ENCODE results near the gene PAPPA2.

Gene PAPPA2

GRCh38 chr1:176854758-176855745, 392.1 kb downstream of the PAPPA2 start:
- no peak for DNase-seq (ENCODE audit: low read depth in 2 of 2)

GRCh38 chr1:176857632-176858031, 394.7 kb downstream of the PAPPA2 start:
- DNase-seq (ENCODE audit: low read depth in 2 of 2): no peak

- no peak for DNase-seq (ENCODE audit: low read depth in 2 of 2)
These were observed 395.5 kb downstream of the PAPPA2 start for GRCh38 chr1:176858433-176858916.

- no peak for DNase-seq (ENCODE audit: low read depth in 2 of 2)
These were observed 400.6 kb downstream of the PAPPA2 start for GRCh38 chr1:176863613-176864012.

GRCh38 chr1:176864211-176864610, 401.2 kb downstream of the PAPPA2 start:
- DNase-seq (ENCODE audit: low read depth in 2 of 2): no peak

DNA sequence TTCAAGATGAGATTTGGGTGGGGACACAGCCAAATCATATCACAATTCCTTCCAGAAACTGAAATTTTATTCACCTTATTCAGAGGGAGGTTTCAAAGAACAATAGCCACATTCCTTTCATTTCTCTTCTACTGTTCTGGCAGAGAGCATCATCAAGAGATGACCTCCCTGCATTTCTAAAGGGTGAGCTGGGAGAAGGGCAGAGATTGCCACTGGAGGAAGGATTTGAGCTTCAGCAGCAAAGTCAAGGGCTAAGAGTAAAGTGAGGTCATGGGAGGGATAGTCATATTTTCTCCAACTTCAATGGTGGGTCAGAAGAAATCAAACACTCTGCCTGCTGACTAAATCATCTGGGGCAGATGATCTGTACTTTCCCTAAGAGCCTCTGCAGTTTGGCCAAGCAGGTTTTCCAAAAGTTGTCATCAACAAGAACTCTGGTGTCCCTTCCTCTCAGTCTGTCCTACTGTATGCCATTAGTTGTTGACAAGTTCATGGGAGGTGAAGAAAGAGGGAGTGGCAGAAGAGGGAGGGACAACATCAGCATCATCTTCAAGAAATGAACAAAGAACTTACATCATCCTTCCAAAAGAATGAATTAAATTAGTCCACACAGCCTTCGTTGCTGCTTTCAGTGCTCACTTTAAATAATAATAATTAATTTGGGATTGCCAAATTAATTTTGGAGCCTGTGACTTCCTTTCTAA, 403.2 kb downstream of the PAPPA2 start:
- DNase-seq (ENCODE audit: low read depth in 2 of 2): no peak

DNA sequence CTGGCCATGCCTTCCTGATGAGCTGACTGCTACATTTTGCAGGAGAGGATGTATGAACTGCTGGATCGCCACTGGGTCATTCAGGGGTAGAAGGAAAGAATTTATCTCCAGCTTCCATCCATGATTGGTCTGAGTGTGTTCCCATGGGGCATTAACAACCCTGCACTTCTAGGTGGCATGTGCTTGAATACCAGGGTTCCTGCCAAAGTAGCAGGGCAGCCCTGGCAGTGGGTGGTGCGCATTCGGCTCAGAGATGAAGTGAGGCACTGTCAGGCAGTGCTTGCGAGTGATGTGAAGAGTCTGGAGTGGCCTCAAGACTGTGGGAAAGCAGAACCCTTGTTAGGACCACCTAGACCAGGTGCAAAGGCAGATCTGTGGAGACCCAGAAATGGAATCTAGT, 406.6 kb downstream of the PAPPA2 start:
- DNase-seq (ENCODE audit: low read depth in 2 of 2): no peak

GRCh38 chr1:176876966-176877515, 414.1 kb downstream of the PAPPA2 start:
- no peak for DNase-seq (ENCODE audit: low read depth in 2 of 2)

DNA sequence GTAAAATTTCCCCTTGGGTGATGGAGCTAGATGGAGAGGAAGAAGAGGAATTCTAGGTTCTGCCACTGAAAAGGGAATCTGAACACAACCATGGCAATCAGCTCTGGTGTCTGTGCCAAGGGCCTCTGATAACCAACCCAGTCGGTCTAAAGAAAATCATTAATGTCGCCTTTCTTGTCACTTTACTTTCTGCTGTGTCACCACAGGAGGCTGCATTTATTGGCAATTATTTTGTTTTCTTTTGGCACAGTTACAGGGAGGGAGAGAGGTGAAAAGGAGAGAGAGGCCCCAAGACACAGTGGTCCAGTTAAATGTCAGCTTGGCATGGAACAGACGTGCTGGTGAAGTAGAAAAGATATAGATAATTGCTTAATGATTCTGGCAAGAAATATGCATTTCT, 414.6 kb downstream of the PAPPA2 start:
- no peak for DNase-seq (ENCODE audit: low read depth in 2 of 2)

DNA sequence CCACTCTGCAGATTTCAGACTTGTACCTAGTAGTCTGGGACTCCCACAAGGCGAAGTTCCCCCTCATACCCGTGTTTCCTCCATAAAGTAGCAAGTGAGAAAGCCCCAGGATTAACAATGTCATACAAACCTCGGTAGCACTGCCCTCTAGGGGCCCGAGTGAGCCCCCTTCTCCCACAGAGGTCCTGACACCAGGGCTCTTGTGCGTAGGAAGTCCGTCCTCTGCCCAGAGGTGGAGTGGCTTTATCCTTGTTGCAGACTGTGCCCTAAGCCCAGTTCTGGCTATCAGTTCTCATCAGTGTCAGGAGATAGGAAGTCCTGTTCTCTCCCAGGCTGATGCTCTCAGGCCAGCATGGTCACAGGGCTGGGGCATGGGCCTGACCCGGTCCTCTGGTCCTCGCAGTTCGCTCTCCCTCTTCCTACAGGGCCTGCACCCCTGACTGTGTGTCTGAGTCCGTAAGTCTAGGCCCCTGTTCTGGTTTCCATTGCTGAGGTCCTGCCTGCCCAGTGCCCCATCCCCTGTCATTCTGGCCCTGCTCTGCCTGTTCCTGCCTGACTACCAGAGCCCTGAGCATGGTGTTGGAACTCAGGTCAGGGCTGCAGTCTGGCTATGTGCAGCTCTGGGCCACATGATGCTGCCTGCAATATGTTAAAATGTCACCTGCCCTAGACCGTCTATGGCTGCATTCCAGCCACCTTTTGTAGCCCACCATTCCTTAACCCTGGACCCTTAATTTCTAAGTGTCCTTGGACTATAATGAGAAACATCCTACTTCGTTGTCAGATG, 416.0 kb downstream of the PAPPA2 start:
- DNase-seq (ENCODE audit: low read depth in 2 of 2): no peak

GRCh38 chr1:176879784-176880620, 417.0 kb downstream of the PAPPA2 start:
- no peak for DNase-seq (ENCODE audit: low read depth in 2 of 2)

DNA sequence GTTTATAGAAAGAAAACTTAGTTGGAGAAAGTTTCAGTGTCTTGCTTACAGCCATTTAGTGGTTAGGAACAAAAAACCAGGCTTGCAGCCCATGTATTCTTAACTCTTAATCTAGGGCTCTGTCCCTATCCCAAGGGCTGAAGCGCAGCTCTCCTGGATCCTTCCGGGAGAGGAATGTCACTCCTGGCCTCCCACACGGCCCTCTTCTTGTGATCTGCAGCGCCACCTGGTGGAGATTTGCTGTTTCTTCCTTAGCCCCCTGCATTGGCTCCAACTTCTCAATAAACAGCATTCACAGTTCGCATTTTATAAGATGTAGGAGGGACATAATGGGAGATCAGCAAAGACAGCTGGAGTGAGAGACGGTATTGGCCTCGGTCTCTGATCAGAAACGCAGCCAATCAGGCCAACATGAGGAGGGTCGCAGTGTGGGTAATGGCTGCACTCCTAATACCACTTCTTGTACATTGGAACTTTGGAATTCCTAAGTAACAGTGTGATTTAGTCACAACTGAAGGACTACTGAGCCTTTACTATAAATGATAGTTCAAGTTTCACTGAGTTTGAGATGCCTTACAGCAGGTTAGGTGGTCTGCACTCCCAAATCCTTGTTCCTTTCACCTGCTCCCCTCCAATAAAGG, 418.1 kb downstream of the PAPPA2 start:
- DNase-seq (ENCODE audit: low read depth in 2 of 2): no peak

GRCh38 chr1:176884286-176884685, 421.3 kb downstream of the PAPPA2 start:
- no peak for DNase-seq (ENCODE audit: low read depth in 2 of 2)

DNA sequence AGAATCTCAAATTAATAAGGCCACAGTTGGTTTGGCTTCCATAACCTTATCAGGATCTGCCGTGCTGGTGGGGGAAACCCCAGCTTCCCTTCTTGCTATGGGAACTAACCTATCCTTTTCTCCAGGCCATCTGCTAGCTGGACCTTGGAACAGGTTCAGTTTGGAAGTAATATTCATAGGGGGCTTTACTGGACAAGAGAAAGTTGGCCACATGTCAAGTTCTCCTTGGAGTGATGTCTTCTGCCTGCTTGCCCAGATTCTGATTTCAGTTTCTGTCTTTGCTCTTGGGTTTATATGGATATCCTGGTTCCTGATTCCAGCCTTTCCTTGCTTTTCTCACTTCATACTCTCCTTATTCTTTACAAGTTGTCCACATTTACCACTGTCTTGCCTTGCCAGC, 421.9 kb downstream of the PAPPA2 start:
- DNase-seq (ENCODE audit: low read depth in 2 of 2): no peak

GRCh38 chr1:176885341-176885740, 422.4 kb downstream of the PAPPA2 start:
- DNase-seq (ENCODE audit: low read depth in 2 of 2): no peak

- no peak for DNase-seq (ENCODE audit: low read depth in 2 of 2)
These were observed 422.8 kb downstream of the PAPPA2 start for GRCh38 chr1:176885751-176886150.

DNA sequence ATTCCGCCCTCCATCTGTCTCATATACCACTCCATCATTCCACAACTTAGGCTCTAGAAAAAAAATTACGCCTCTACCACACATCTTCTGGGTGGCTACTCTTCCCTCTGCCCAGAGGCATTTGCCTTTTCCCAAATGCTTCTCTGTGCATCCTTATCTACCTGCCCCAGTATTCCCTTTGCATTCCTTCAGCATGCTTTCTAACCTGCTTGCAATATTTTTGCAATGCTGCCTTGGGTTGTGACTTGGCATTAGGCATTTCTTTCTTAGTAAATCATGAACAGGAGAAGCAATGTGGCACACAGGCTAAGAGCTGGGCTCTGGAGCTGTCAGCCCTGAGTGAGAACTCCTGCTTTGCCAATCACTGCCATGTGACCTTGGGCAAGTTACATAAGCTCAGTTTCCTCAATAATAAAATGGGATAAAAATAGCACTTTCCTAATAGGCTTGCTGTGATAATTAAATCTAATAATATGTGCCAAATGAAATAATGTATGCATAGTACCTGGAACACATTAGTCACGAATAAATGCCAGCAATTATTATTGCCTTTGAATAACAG, 425.6 kb downstream of the PAPPA2 start:
- no peak for DNase-seq (ENCODE audit: low read depth in 2 of 2)

GRCh38 chr1:176893625-176894352, 430.8 kb downstream of the PAPPA2 start:
- no peak for DNase-seq (ENCODE audit: low read depth in 2 of 2)

- no peak for DNase-seq (ENCODE audit: low read depth in 2 of 2)
These were observed 431.5 kb downstream of the PAPPA2 start for GRCh38 chr1:176894450-176894849.
